Mesodermal cell (in vitro differentiated cells): ENCODE results near the gene HECW1.

ENCODE experiments used
- H3K27ac ChIP-seq: 2 replicates; pipeline ENCODE4 v1.7.0; 2013; ENCODE audit warnings: mild to moderate bottlenecking, low read depth, low read length, moderate library complexity; ENCODE audit not compliant: severe bottlenecking
- H3K36me3 ChIP-seq: 2 replicates; pipeline ENCODE4 v1.7.1; 2013; ENCODE audit warnings: mild to moderate bottlenecking, low read length, moderate library complexity; ENCODE audit not compliant: control insufficient read depth, insufficient read depth
- H3K4me1 ChIP-seq: one replicate; pipeline ENCODE4 v1.7.1; 2013; ENCODE audit warnings: mild to moderate bottlenecking, low read length; ENCODE audit not compliant: insufficient read depth, control insufficient read depth, poor library complexity, severe bottlenecking
- H3K4me3 ChIP-seq: 2 replicates; pipeline ENCODE4 v1.7.0; 2013; ENCODE audit warnings: low read length, control low read depth, mild to moderate bottlenecking; ENCODE audit not compliant: insufficient read depth, poor library complexity, severe bottlenecking; ENCODE audit errors: extremely low read depth
- H3K9me3 ChIP-seq: 2 replicates; pipeline ENCODE4 v1.7.1; 2013; ENCODE audit warnings: mild to moderate bottlenecking, low read length, moderate library complexity; ENCODE audit not compliant: control insufficient read depth
- WGBS, 2 experiments: methylation state at CpG; one replicate each; pipeline ENCODE4 v1.1.5; 2013; ENCODE audit warnings: missing lambda C conversion rate in 2 of 2; ENCODE audit not compliant: insufficient coverage in 2 of 2; 5-methylcytosine and 5-hydroxymethylcytosine counted together

The HECW1 gene

GRCh38 chr7:43536773-43537172 lies 424.3 kb downstream of the HECW1 start:
- Histone ChIP-seq H3K4me1 (peaks cover 13% of the 10 kb centered on the region), H3K9me3 (no peaks in the 10 kb centered on the region), H3K27ac (no peak overlapping the region), H3K36me3 (no peaks in the 10 kb centered on the region), H3K4me3 (no peak overlapping the region)
- 95 to 96% methylated on average over 15 of the region's 15 CpGs for WGBS, 2 experiments

- H3K9me3 ChIP-seq: no peaks in the 10 kb centered on the region
- H3K27ac ChIP-seq: no peak overlapping the region
- peaks cover 13% of the 10 kb centered on the region for H3K4me1 ChIP-seq
- no peaks in the 10 kb centered on the region for H3K36me3 ChIP-seq
- H3K4me3 ChIP-seq: no peak overlapping the region
- WGBS, 2 experiments: 91 to 92% methylated on average over 8 to 9 of the region's 9 CpGs
These were observed 425.4 kb downstream of the HECW1 start for GRCh38 chr7:43537765-43538403.

- no peaks in the 10 kb centered on the region for H3K36me3 ChIP-seq
- WGBS, 2 experiments: 90% methylated on average over 2 of the region's 4 CpGs; no CpG with 5 or more reads in 1 of the 2 experiments
- no peaks in the 10 kb centered on the region for H3K9me3 ChIP-seq
- no peak overlapping the region for H3K4me3 ChIP-seq
- H3K27ac ChIP-seq: no peak overlapping the region
- peaks cover 13% of the 10 kb centered on the region for H3K4me1 ChIP-seq
These were observed 425.9 kb downstream of the HECW1 start for GRCh38 chr7:43538404-43538771.

DNA sequence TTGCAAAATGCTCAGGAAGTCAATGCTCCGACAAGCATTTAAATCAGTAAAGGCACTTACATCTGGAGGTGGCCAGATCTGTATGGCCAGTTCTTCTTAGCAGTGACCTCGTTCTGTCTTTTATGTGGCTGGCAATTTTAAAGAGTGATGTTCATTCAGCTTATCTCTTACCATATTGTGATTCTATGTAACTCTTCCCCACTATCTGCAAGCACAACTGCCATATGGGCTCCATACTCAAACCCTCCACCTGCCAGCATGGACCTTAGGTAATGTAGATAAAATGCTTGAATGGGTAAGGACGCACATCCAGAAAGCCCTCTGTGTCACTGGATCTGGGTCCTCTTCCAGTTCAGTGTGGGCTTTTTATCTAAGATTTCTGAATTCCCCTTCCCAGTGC lies 428.0 kb downstream of the HECW1 start:
- no peaks in the 10 kb centered on the region for H3K36me3 ChIP-seq
- H3K9me3 ChIP-seq: no peaks in the 10 kb centered on the region
- H3K4me3 ChIP-seq: no peak overlapping the region
- H3K27ac ChIP-seq: no peak overlapping the region
- WGBS, 2 experiments: 83 to 90% methylated on average over 1 to 3 of the region's 3 CpGs
- peaks cover 13% of the 10 kb centered on the region for H3K4me1 ChIP-seq

GRCh38 chr7:43542716-43543115 lies 430.3 kb downstream of the HECW1 start:
- Histone ChIP-seq H3K27ac (no peak overlapping the region), H3K36me3 (no peaks in the 10 kb centered on the region), H3K4me1 (peaks cover 8% of the 10 kb centered on the region), H3K4me3 (no peak overlapping the region), H3K9me3 (no peaks in the 10 kb centered on the region)
- 100% methylated on average over 1 to 2 of the region's 5 CpGs for WGBS, 2 experiments

- H3K9me3 ChIP-seq: no peaks in the 10 kb centered on the region
- H3K27ac ChIP-seq: no peak overlapping the region
- no peaks in the 10 kb centered on the region for H3K4me1 ChIP-seq
- H3K4me3 ChIP-seq: no peak overlapping the region
- no peaks in the 10 kb centered on the region for H3K36me3 ChIP-seq
These were observed 433.8 kb downstream of the HECW1 start for GRCh38 chr7:43546231-43546630.

DNA sequence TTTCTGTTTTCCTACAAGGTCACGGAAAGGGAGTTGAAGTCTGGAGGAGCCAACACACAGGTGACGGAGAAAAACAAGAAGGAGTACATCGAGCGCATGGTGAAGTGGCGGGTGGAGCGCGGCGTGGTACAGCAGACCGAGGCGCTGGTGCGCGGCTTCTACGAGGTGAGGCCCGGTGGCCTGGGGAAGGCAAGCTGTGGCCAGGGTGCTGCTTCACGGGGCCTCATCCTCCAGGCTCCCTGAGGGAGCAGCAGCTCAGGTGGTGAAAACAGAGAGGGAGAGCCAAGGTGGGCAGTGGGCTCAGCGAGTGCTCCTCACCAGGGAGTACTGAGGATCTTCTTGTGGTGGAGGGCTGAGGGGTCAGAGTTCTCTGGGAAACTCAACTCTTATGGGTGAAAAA lies 438.0 kb downstream of the HECW1 start:
- WGBS, 2 experiments: 84 to 95% methylated on average over 5 to 15 of the region's 16 CpGs
- no peaks in the 10 kb centered on the region for H3K4me1 ChIP-seq
- H3K36me3 ChIP-seq: no peaks in the 10 kb centered on the region
- H3K27ac ChIP-seq: no peak overlapping the region
- no peak overlapping the region for H3K4me3 ChIP-seq
- no peaks in the 10 kb centered on the region for H3K9me3 ChIP-seq

DNA sequence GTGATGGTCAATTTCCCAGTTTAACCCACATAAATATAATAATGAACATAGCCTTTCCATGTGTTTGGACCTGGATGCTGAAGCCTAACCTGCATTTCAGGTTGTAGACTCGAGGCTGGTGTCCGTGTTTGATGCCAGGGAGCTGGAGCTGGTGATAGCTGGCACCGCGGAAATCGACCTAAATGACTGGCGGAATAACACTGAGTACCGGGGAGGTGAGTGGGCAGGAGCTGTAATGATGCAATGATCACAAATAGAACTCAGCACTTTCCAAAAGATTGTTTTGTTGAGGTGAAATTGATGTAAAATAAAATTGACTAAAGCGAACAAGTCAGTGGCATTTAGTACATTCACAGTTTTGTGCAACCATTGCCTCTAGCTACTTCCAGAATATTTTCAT lies 439.7 kb downstream of the HECW1 start:
- Histone ChIP-seq H3K27ac (no peak overlapping the region), H3K4me3 (no peak overlapping the region), H3K4me1 (no peaks in the 10 kb centered on the region), H3K36me3 (no peaks in the 10 kb centered on the region), H3K9me3 (no peaks in the 10 kb centered on the region)
- 91 to 93% methylated on average over 7 of the region's 8 CpGs for WGBS, 2 experiments

DNA sequence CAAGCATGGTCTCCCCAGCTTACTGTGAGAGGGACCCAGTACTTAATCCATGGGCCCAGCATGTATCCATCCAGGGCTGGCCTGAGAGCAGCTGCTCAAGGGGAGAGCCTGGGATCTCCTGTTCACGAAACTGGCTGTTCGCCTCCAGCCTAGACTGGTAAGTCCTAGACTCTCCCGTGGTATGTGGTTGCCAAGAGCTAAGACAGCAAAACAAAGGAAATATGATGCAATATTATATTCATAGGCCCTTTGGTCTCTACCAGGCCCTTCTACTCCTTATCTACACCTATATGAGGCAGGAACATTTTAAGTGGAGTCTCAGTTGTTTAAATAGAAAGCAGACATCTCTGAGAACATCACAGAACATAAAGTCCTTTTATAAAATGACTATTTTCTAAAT lies 441.6 kb downstream of the HECW1 start:
- no peak overlapping the region for H3K4me3 ChIP-seq
- no peaks in the 10 kb centered on the region for H3K9me3 ChIP-seq
- 100% methylated on average over 1 of the region's 3 CpGs for WGBS, 2 experiments
- no peak overlapping the region for H3K27ac ChIP-seq
- H3K4me1 ChIP-seq: no peaks in the 10 kb centered on the region
- no peaks in the 10 kb centered on the region for H3K36me3 ChIP-seq

- no peaks in the 10 kb centered on the region for H3K4me1 ChIP-seq
- 85 to 89% methylated on average over 8 to 12 of the region's 15 CpGs for WGBS, 2 experiments
- H3K9me3 ChIP-seq: no peaks in the 10 kb centered on the region
These were observed 442.0 kb downstream of the HECW1 start for GRCh38 chr7:43554423-43554822.

GRCh38 chr7:43557831-43558495 lies 445.5 kb downstream of the HECW1 start:
- Histone ChIP-seq H3K9me3 (no peaks in the 10 kb centered on the region), H3K27ac (no peak overlapping the region), H3K4me3 (no peak overlapping the region), H3K4me1 (no peaks in the 10 kb centered on the region), H3K36me3 (no peaks in the 10 kb centered on the region)
- WGBS, 2 experiments: 89 to 90% methylated on average over 5 to 6 of the region's 7 CpGs

More at GRCh38 chr7:43554423-43554822, 442.0 kb downstream of the HECW1 start:
- no peaks in the 10 kb centered on the region for H3K36me3 ChIP-seq
- H3K27ac ChIP-seq: no peak overlapping the region
- H3K4me3 ChIP-seq: no peak overlapping the region
